DLD1 (cell line): ENCODE results near the gene CNN2.

ENCODE experiments used
- in situ Hi-C: cut with HindIII; loops from 2 replicates; pipeline ENCODE4 v1.10.0; 2017; ENCODE audit warnings: low sequenced_read_pairs

The CNN2 gene

DNA sequence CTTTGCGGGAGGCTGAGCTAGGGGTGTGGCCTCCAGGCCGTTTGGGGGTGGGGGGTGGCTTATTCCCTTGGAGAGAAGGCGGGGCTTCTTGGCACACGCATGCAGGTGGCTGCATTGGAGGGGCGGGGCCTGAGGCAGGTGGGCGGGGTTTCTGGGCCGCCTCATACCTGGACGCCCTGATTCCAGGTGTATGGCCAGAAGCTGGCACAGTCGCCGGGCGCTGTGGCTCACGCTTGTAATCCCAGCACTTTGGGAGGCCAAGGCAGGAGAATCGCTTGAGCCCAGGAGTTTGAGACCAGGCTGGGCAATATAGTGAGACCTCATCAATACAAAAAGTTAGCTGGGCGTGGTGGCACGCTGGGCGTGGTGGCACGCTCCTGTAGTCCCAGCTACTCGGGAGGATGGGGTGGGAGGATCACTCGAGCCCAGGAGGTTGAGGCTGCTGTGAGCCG lies 21.3 kb downstream of the CNN2 start:
- in situ Hi-C loops: no loop called here

- in situ Hi-C loops: no loop called here
Measured at GRCh38 chr19:1049106-1049505, 22.7 kb downstream of the CNN2 start.

GRCh38 chr19:1049800-1050199 lies 23.4 kb downstream of the CNN2 start:
- in situ Hi-C loops: no loop called here

DNA sequence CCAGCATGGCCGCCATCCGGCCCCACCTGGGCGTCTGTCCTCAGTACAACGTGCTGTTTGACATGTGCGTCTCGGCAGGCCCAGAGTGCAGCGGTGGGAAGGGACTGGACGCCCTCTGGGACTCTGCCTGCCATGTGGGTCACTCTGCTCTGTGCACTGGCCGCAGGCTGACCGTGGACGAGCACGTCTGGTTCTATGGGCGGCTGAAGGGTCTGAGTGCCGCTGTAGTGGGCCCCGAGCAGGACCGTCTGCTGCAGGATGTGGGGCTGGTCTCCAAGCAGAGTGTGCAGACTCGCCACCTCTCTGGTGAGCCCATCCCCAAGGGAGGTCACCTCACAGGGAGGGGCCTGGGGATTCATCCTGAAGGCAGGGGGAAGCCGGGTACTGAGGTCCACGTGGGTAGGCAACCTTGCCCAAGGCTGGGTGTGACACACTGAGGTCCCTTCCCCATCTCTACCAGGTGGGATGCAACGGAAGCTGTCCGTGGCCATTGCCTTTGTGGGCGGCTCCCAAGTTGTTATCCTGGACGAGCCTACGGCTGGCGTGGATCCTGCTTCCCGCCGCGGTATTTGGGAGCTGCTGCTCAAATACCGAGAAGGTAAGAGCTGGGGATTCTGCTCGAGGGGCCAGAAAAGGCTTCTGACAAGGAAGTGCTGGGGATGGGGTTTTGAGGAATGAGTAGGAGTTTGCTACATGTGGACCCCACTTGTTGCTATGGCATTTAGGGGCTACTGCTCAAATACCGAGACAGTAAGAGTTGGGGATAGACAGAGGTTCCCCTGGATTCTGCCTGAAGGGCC lies 24.8 kb downstream of the CNN2 start:
- in situ Hi-C loops: no loop called here

- in situ Hi-C loops: no loop called here
Measured at GRCh38 chr19:1051791-1052190, 25.4 kb downstream of the CNN2 start.

DNA sequence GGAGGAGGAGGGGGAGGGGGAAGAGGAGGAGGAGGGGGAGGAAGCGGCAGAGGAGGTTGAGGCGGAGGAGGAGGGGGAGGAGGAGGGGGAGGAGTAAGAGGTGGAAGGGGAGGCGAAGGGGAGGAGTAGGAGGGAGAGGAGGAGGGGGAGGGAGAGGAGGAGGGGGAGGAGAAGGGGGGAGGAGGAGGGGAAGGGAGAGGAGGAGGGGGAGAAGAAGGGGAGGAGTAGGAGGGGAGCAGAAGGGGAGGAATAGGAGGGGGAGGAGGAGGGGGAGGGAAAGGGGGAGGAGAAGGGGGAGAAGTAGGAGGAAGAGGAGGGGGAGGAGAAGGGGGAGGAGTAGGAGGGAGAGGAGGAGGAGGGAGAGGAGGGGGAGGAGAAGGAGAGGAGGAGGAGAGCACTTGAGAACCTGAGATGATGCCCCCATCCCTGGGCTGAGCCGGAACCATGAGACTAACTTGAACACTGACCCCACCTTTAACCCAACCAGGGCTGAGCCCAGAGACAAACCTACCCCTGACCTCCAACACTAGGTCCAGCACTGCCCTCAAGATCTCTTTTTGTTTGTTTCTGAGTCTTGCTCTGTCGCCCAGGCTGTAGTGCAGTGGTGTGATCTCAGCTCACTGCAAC lies 26.1 kb downstream of the CNN2 start:
- in situ Hi-C loops: no loop called here

GRCh38 chr19:1053176-1054101 lies 27.0 kb downstream of the CNN2 start:
- in situ Hi-C loops: no loop called here

- in situ Hi-C loops: no loop called here
Measured at GRCh38 chr19:1054102-1055027, 28.0 kb downstream of the CNN2 start.

- in situ Hi-C loops: no loop called here
Measured at GRCh38 chr19:1055028-1055425, 28.6 kb downstream of the CNN2 start.

DNA sequence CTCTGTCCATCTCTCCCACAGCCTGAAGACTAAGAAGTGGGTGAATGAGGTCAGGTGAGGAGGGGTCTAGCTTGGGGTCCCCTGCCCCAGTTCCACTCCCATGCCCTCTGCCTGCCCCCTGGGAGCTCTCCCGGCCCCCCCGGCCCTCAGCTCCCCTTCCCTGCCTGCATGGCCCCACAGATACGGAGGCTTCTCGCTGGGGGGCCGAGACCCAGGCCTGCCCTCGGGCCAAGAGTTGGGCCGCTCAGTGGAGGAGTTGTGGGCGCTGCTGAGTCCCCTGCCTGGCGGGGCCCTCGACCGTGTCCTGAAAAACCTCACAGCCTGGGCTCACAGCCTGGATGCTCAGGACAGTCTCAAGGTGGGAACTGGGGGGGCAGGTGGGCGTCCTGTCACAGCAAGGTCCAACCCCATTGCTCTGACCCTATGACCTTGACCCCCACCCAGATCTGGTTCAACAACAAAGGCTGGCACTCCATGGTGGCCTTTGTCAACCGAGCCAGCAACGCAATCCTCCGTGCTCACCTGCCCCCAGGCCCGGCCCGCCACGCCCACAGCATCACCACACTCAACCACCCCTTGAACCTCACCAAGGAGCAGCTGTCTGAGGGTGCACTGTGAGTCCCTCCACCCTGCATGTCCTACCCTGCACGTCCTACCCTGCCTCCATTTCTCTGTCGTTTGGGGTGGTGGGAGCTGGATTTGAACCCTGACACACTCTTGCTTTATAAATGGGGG lies 29.6 kb downstream of the CNN2 start:
- in situ Hi-C loops: no loop called here

DNA sequence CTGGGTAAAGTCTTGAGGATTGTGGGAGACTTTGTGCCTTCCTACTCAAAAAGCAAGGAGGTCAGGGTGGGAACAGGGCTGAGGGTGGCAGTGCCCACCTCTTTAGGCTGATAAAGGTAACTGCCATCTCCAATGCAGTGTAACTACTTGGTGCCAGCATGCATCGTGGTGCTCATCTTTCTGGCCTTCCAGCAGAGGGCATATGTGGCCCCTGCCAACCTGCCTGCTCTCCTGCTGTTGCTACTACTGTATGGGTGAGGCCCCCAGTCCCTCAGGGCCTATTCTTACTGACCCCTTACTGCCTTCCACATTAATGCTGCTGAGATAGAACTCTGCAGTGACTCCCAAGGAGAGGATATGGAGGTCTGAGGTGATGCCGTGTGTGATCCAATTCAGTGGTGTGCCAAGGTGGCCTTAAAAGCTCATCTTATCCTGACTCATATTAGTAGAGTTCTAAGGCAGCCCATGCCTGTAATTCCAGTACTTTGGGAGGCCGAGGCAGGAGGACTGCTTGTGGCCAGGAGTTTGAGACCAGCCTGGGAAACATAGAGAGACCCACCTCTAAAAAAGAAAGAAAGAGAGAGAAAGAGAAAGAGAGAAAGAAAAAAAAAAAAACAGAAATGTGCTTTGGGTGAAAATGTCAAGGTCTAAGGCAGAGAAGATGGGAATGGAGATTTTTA lies 30.9 kb downstream of the CNN2 start:
- in situ Hi-C loops: no loop called here

GRCh38 chr19:1058112-1058511 lies 31.7 kb downstream of the CNN2 start:
- in situ Hi-C loops: no loop called here

GRCh38 chr19:1060689-1061088 lies 34.3 kb downstream of the CNN2 start:
- in situ Hi-C loops: no loop called here

DNA sequence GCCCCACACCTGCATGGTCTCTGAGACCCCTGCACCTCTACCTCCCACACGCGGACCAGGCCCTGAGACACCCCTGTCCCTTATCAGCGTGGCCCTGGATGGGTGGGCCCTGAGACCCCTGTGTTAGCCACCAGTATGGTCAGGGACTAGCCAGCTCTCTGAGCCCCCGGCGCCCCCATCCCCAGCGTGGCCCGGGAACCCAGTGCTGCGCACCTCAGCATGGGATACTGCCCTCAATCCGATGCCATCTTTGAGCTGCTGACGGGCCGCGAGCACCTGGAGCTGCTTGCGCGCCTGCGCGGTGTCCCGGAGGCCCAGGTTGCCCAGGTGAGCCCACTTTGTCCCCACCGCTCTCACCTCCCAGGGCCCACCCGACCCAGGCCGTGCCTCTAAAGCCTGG lies 35.6 kb downstream of the CNN2 start:
- in situ Hi-C loops: no loop called here

DNA sequence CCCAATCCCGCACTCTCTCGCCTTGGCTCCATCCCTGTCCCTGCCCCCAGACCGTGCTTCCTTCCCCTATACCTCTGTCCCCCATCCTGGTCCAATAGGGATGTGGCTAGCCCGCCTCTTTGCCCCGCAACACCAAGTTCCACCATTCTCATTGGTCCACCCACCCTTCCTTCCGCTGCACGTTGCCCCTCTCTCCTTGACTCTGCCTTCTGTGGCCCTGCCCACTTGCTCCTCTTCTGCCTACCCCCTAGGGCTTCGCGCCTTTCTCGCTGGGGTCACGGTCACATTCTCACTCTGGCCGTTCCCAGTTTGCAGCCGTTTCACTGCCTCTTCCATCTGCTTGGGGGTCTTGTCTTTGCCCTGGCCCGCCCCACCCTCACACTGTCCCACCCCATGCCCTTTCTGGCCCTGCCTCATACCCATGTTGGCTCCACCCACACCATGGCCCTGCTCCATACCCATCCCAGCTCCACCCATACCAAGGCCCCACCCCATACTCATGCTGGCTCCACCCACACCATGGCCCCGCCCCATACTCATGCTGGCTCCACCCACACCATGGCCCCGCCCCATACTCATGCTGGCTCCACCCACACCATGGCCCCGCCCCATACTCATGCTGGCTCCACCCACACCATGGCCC lies 36.1 kb downstream of the CNN2 start:
- in situ Hi-C loops: no loop called here

DNA sequence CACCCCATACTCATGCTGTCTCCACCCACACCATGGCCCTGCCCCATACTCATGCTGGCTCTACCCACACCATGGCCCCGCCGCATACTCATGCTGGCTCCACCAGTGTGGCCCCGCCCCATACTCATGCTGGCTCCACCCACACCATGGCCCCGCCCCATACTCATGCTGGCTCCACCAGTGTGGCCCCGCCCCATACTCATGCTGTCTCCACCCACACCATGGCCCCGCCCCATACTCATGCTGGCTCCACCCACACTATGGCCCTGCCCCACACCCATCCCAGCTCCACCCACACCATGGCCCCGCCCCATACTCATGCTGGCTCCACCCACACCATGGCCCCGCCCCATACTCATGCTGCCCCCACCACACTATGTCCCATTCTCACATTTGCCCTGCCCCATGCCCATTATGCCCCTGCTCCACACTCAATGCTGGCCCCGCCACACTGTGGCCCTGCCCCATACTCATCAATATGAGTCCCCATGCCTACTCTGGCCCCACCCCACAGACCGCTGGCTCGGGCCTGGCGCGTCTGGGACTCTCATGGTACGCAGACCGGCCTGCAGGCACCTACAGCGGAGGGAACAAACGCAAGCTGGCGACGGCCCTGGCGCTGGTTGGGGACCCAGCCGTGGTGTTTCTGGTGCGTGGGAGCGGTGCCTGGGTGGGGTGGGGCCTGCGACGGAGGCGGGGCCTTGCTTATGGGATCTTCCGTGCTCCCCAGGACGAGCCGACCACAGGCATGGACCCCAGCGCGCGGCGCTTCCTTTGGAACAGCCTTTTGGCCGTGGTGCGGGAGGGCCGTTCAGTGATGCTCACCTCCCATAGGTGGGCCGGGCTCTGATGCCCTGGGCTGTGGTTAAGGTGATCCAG lies 36.9 kb downstream of the CNN2 start:
- in situ Hi-C loops: no loop called here

GRCh38 chr19:1063909-1064660 lies 37.7 kb downstream of the CNN2 start:
- in situ Hi-C loops: no loop called here
